NCI-H1048 (cell line): ENCODE measurements around the gene SORBS1.

Experiments
- DNase-seq: peaks from one replicate; lab custom pipeline; 2025; lab: John Stamatoyannopoulos, UW

SORBS1 gene

DNA sequence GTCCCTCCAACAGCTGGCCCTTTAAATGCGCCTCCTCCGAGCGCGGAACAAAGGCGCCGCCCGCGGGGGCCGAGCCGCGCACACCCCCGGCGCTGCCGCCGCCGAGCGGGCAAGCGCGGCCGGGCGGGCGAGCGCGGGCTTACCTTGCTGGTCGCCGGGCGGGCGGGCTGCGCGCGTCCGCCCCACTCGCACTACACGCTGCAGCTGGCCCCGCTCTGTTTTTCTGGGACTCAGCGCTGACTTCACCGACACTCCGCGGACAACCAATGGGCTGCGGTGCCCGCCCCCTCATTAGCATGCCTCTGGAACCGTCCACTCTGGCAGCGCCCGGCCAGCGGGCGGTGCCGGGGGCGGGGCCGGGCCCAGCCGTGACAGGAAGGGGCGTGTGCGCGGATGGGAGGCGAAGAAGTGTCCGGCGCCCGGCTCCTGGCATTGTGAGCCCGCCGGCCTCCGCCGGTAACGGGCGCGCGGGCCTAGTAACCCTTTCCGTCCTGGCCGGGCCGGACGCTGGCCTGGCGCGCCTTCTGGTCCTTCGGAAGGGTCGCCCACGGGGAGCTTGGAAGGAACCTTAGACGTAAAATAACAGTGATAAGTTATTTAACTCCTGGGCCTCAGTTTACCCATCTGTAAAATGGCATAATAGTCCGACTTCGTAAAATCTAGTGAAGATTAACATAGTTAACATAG lies at the start of gene SORBS1:
SORBS1 (minus strand) TSS at position 195 of the 687 bp plus-strand sequence. CDS start 120,236 bp downstream, outside the sequence.
- peak; percentile 86 for DNase-seq

DNA sequence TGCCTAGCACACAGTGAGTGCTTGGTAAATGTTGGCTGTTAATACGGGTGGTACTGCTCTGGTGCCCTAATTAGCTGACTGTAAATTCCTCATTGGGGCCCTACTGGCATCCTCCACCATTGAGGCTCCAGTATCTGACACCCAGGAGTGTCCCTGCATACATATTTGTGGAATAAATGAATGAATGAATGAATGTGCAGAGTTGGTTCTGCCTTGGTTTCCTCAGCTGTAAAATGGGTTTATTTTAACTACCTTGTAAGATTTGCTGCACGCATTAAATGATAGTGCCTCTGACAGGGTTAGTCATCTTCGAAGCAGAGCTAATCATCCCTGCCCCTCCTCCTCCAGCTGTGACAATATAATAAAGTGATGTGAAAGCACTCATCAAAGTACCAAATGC lies 49.6 kb upstream of the SORBS1 start:
- DNase-seq, result no peak

DNA sequence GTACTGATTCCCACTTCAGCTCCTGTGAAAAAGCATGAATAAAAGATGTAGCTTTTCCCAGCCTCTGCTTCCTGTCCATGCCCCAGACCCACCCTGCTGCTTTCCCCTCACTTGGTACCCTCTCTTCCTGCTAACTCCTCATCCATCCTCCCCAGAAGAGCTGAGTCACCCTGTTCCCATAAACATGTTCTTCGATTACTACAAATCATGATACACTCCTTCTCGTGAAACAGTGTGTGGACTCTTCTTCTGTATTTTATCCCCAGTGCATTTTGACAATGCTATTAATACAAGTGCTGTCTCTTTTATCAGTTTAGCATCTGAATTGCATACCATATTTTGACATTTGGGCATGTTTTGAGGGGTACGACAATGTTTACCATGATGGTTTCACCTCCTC lies 45.8 kb upstream of the SORBS1 start:
- no peak for DNase-seq

DNA sequence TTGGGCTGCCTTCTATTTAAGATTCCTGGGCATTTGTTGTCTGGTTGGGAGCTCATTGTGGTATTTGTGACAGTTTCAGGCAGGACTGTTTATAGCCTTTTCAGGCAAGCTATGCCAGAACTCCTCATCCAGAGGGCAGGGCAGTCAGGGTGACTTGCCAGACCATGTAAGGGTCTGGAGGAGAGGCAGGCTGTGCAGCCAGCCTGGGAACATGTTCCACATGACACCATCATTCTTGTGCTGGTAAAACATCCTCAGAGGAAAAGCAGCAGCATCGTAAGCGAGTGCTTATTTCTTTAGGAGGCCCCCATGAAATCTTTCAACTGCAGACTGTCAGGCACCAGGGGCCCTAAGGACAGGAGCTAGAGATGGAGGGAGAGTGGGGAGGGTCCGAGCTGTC lies 44.0 kb upstream of the SORBS1 start:
- no peak for DNase-seq

DNA sequence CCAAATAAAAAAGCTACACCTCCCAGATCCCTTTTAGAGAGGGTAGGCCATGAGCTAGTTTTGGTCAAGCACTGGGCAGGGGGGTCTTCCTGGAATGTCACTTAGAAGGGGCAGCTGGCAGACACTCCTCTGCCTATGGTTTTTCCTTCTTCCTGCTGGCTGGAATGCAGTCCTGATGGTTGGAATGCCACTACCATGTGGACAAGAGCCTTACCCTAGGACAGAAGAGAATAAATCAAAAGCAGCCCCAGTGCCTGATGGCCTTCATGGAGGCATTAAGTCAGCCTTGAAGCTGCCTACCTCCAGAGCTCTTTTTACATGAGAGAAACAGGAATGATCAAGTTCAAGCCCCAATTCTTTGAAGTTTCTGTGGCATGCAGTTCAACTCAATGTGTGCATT lies 43.5 kb upstream of the SORBS1 start:
- DNase-seq, result no peak

DNA sequence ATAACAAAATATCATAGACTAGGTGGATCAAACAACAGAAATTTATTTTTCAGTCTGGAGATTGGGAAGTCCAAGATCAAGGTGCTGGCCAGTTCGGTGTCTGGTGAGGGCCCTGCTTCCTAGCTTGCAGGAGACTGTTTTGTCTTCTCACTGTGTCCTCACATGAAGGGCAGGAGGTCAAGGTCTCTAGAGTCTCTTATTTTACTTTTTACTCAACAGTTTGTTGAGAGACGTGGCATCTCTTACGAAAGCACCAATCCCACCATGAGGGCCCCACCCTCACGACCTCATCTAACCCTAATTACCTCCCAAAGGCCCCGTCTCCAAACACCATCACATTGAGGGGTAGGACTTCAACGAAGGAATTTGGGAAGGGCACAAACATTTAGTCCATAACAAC lies 41.2 kb upstream of the SORBS1 start:
- DNase-seq, result no peak

DNA sequence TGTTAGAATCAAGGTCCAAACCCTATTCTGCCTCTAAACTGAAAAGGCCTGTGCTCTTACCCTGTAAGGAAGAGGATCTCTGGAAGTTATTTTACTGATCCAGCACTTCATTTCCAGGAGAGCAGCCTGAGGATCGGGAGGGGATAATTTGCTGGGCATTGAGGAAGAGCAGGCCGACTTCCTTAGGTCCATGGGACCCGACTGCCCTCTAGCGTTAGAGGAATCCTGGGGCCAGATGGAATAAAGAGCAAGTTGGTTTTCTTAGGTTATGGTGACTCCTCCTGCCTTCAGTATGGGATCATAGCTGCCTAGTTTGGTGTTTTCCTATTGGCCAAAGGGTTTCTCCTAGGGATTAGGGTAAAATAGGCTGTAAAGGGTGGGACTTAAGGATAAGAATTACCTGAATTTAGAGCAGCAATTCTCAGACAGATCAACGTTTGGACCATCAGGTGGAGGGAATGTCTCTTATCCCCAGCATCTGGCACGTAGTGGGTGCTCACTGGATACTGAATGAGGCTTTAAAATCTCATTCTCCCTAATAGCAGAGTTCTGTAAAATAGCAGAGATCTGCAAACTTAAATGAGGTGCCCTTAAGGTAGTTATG lies 40.0 kb upstream of the SORBS1 start:
- peak; percentile 27 for DNase-seq

DNA sequence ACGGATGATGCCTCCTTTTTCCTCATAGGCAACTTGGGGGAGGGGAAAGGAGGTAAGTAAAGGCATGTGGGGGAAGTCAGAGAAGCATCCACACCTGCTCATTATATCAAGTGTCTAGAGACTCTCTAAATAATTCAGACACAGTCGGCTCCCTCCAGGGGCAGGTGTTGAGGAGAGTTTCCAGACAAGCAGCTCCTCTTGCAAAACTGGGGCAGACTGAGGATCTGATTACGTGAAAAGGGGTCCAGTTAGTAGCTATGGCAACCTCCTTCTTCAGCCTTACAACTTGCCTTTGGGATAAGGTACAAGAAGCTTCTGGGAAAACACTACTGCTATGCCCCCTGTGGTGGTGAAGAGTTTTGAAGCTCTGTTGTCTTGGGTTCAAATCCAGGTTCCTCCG lies 39.0 kb upstream of the SORBS1 start:
- no peak for DNase-seq

DNA sequence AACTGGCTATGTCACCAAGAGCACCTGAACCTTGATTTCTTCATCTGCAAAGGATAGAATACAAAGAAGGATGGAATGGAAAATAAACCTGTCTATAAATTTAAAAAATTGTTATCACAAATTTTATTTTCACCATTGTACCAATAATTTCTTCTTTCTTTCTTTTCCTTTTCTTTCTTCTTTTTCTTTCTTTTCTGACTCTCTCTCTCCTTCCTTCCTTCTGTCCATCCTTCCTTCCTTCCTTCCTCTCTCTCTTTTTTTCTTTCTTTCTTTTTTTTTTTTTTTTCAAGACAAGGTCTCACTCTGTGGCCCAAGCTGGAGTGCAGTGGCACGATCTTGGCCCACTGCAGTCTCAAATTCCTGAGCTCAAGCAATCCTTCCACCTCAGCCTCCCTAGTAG lies 36.6 kb upstream of the SORBS1 start:
- DNase-seq, result no peak

DNA sequence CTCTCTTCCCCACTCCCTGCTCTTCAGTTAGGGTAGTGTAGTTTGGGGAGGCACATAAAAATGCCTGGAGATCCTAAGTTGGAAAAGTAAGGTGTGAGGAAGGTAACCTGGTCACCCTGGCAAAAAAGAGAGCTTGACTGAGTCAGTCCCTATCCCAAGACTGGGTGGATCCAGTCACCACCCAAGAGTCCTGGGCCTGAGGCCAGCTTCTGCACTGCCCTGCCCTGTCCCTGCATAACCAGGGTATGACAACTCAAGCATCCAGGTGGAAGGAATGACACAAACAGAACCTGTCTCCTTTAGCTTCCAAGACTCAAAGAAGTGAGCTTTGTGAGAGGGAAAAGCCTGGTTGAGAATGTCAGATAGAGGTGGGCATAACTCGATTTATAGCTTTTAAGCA lies 26.9 kb upstream of the SORBS1 start:
- no peak for DNase-seq

DNA sequence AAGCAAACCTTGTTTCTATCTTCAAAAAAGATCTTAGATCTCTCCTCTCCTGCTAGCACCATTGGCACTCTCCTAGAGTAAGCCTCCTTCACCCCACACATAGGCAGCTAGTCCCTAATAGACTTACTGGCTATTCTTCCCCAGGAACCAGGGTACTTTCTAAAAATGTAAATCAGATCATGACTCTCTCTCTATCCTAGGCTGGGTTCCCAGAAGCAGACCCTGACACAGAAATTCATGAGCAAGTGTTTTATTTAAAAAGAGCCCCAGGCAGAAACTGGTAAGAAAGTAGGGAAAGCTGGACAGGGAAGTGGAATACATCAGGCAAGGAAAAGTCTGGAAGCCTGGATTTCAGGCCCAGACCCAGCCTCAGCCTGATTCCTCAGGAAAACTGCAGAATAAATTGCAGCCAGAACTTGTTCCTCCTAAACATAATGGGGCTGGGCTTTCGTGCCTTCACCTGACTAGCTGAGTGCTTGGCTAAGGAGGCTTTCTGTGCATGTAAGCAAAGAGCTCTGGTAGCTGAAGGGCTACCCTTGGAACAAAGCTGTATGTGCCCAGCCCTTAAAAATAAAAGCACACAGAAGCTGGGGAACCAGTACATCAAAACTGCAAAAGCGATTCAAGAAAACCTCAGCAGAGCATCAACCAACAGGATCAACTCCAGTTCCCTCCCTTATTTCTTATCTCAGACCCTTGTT lies 18.8 kb upstream of the SORBS1 start:
- no peak for DNase-seq

DNA sequence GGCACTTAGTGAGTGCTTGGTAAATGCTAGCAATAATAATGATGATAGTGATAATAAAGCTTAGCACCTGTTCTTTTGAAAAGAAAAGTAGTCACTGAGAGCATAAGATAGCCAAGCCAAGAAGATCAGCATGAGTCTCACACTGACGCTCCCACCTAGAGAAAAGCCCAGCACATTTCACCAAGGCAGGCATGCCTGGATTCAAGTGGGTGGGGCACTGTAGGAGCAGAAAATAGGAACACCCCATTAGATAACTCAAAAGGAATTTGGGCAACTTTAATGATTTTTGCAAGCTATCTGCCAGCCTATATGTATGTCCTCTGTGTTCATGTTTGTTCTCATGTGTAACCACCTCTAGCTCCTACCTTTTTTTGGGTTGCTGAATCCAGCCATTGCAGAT lies 18.1 kb upstream of the SORBS1 start:
- no peak for DNase-seq

DNA sequence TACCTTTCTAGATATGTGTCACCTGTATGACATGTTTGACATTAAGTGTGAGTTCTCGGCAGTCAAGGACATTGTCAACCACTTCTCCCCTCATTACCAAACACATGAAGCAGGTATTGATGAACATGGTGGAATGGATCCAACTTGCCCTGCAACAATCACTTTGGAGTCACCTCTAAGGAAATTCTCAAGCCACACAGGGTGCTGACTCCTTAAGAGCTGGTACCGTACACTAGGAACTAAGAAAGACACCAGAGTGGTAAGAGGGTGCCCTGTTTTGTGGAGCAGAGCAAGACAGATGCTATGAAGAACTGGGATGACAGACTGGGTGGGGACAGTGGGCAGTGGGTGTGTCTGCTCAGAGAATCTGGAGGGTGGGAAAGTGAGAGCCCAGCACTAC lies 17.4 kb upstream of the SORBS1 start:
- DNase-seq, result no peak

DNA sequence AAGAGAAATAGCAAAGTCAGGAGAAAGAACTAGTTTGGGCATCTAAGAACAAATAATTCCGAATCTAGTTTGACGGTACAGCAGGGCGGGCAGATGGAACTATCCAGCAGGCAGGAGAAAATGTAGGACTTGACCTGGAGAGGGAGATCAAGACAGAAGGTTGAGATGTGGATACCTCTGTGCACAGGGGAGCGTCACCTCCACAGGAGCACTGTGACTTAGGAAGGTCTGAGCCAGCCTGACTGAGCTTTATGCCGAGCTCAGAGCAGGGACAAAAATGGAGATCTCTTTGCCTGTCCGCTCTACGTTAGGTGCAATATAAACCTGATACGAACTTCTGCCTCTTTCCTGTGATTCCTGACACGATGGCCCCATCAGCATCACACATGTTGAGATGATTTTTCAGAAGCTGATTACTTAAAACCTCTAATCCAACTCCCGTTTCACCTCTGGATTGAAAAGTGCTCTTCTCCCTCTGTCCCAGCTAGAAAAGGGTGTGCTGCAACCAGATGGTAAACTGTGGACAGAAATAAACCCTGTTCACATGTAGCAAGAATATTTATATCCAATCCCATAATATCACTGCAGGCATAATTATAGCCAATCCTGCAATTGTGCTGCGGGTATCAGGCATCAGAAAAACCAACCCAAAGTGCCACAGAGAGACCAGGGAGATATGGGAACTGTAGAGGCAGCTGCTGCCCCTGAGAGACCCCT lies 13.6 kb upstream of the SORBS1 start:
- DNase-seq, result no peak

DNA sequence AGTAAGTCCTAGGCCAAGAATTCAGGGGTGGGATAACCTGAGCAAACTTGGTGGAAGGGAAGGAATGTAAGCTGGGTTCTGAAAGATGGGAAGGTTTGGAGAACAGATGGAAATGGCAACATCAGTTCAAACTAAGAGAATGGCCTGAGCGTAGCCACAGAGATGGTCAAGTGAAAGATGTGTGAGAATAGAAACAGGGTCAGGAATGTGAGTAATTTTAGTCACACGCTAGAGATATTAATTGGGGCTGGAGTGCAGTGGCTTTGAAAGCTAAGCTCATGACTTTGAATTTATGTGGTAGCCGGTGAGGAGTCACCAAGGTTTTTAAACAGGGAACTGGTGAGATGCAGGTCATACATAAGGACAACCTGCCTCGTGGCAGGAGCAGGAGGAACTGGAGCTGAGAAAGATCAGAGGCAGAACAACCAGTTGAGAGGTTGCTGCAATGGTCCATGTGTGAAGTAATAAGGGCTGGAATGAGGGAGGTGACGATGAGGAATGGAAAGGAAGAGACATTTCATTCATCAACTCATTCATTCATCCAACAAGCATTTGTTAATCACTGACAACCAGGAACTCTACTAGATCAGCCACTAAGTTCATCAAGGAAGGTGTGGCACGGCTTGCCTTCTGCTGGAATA lies 12.9 kb upstream of the SORBS1 start:
- DNase-seq, result no peak

DNA sequence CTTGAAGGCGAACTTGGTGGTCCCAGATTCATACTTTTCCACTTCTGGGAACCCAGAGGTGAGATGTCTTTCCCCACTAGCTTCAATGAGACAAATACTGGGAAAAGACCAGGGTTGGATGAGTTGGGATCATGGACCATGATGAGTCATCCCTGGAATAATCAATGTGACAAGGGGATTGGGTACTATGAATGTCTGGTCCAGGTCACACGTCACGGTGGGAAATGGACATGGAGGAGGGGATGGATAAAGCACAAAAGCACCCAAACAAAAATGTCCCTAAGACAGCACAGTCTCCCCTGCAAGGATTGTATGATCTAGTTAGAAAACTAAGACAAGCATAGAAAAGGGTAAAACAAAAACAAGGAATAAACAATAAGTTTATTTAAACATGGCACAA lies 12.4 kb upstream of the SORBS1 start:
- DNase-seq, result no peak

DNA sequence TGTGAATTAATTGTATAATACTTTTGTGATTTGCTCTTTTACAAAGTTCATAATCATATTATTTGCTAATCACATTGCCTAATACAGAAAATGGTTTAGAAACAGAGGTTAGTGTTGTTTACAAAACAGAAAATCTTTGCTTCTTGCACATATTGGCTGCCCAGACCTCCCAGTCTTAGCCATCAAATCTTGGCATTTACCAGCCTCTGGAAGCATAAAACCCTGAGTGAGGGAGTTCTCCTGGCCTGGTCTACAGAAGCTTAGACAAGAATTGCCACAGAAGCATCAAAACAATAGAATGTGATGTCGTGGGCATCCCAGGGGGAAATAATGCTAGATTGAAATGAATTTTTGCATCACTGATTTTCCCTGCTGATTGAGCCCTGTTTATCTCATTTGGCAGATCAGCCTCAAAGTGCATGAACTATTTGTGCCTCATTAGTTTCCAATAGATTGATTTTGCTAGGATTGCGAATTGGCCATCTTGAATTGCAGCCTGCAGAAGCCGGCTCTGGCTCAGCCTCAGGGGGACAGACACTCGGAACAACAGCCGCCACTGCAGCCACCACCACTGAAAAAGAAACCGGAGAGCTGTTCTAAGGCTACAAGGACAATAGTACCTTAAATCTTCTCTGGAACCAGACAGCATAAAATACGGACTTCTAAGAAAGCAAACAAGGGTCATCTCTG lies 11.1 kb upstream of the SORBS1 start:
- no peak for DNase-seq

DNA sequence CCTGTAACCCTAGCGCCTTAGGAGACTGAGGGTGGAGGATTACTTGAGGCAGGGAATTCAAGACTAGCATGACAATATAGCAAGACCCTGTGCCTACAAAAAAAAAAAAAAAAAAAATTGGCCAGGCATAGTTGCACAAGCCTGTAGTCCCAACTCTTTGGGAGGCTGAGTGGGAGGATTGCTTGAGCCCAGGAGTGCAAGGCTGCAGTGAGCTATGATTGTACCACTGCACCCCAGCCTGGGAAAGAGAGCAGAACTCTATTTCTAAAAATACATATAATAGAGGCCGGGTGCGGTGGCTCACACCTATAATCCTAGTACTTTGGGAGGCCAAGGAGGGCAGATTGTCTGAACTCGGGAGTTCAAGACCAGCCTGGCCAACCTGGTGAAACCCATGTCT lies 10.2 kb upstream of the SORBS1 start:
- DNase-seq, result no peak

DNA sequence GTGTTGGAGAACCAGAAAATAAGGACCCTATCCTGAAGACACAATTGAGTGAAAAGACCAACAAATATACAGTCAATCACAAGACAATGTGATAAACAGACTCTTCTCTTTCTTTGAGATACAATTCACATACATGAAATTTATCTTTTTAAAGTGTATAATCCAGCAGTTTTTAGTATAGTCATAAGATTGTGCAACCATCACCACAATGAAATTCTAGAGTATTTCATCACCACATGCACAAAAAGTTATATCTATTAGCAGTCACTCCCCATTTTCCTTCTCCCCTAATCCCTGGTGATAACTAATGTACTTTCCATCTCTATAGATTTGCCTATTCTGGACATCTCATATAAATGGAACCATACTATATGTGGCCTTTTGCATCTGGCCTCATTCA lies 8.2 kb upstream of the SORBS1 start:
- no peak for DNase-seq

DNA sequence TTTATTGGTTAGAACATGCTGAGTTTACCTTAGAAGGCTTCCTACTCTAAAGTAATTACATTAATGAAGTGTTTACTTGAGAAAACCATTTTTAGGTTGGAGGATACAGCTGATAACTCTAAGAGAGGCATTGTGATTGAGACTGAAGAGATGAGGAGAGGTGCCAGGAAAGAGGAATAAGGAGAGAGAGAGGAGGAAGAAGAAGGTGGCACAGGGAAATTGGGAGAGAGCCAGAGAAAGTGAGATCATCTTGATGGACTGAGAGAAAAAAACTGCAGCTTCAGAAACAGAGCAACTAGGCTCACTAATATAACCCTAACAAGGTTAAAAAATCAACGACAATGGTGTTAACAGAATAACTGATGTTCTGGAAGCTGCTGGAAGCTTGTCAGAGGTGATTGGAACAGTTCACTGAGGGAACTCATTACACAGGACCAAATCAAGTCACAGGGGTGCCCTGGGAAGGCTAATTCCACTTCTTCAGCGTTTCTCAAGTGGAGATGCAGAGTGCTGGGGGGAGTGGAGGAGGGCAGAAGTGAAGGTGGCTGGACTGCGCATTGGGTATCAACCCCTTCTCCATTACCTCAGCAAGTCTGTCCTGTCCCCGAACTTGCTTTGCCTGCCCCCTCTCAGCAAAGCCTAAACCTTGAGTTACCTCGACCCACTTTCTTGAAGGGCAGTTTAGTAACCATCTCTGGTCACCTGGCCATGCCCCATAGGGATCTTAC lies 6.9 kb upstream of the SORBS1 start:
- DNase-seq, result no peak

DNA sequence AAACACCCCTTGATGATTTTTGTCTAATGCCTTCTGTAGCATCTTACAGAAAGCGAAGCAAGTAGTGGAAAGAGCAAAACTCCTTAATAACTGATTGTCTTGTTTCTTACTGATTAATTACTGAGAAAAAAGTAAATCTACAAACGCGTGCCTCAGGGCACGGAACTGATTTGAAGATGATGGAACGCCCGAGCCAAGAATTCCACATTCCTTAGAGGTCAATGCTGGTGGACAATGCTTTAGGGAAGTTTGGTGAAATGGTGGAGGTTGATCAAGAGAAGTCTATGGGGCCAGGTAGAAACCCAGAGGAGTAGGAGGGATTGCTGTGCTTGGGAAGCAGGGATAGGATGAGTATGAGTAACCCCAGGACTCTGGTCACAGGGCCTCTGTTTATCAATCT lies 5.0 kb upstream of the SORBS1 start:
- DNase-seq, result no peak
